IgD-negative memory B cell (primary cell): ENCODE measurements around the gene APOL4. TPM values are rescaled to one million over a fixed set of nuclear protein-coding genes. Genes with fewer than 3 reads are reported as not detected.
"Not testable (repeated sequence)": the region's sequence is repeated elsewhere in the genome, so short reads cannot be mapped to it uniquely, and the experiment has no call there.

Source experiments
- H3K27ac Mint-ChIP-seq, 3 donors: one replicate each; pipeline ENCODE4 v1.8.0; 2020 to 2022; ENCODE audit warnings: mild to moderate bottlenecking in 3 of 3, mixed read lengths in 3 of 3, moderate library complexity in 1 of 3
- H3K27me3 Mint-ChIP-seq: one replicate; pipeline ENCODE4 v1.8.0; 2021; ENCODE audit warnings: mixed read lengths
- H3K36me3 Mint-ChIP-seq: one replicate; pipeline ENCODE4 v1.8.0; 2020; ENCODE audit warnings: mild to moderate bottlenecking, mixed read lengths
- H3K4me1 Mint-ChIP-seq, 3 donors: one replicate each; pipeline ENCODE4 v1.8.0; 2020 to 2022; ENCODE audit warnings: mixed read lengths in 3 of 3, mild to moderate bottlenecking in 1 of 3
- H3K4me3 Mint-ChIP-seq, 4 donors: one replicate each; pipeline ENCODE4 v1.8.0; 2020 to 2022; ENCODE audit warnings: mild to moderate bottlenecking in 4 of 4, mixed read lengths in 4 of 4, moderate library complexity in 3 of 4
- H3K9me3 Mint-ChIP-seq, 3 donors: one replicate each; pipeline ENCODE4 v1.8.0; 2020 to 2021; ENCODE audit warnings: mixed read lengths in 3 of 3, mild to moderate bottlenecking in 1 of 3
- polyA plus RNA-seq: library from polyadenylated mRNA; unstranded; fragments of 300-500 nt; fragmentation: Illumina TruSeq; gene quantifications from one replicate; pipeline ENCODE4 v1.2.3, GENCODE V29; 2021

APOL4 gene
- polyA plus RNA-seq, 1 donor from 2014 or later, result not detected

GRCh38 chr22:36166086-36166485 is 35.5 kb downstream of the APOL4 start:
- peaks cover 0 to 9% (median 0%) of the 10 kb centered on the region in 3 donors for H3K9me3 Mint-ChIP-seq
- no peak overlapping the region for H3K4me3 Mint-ChIP-seq
- peaks cover 2% of the 10 kb centered on the region for H3K27me3 Mint-ChIP-seq
- H3K4me1 Mint-ChIP-seq, result peaks cover 28 to 49% (median 45%) of the 10 kb centered on the region in 3 donors
- no peaks in the 10 kb centered on the region for H3K36me3 Mint-ChIP-seq
- no peak overlapping the region for H3K27ac Mint-ChIP-seq

GRCh38 chr22:36165141-36165540 is 36.5 kb downstream of the APOL4 start:
- peaks cover 2% of the 10 kb centered on the region for H3K27me3 Mint-ChIP-seq

GRCh38 chr22:36164621-36165020 is 37.0 kb downstream of the APOL4 start:
- peaks cover 2% of the 10 kb centered on the region for H3K27me3 Mint-ChIP-seq
- H3K4me1 Mint-ChIP-seq, result peaks cover 38 to 59% (median 57%) of the 10 kb centered on the region in 3 donors
- H3K4me3 Mint-ChIP-seq, result peak overlapping the region in 2 of 4 donors; percentile 6 to 55
- H3K9me3 Mint-ChIP-seq, result peaks cover 0 to 9% (median 0%) of the 10 kb centered on the region in 3 donors
- no peaks in the 10 kb centered on the region for H3K36me3 Mint-ChIP-seq
- peak overlapping the region; percentile 32 to 94 (median 70) for H3K27ac Mint-ChIP-seq

More at GRCh38 chr22:36165141-36165540, 36.5 kb downstream of the APOL4 start:
- Mint-ChIP-seq H3K36me3 (no peaks in the 10 kb centered on the region), H3K4me1 (peaks cover 36 to 55% (median 54%) of the 10 kb centered on the region in 3 donors), H3K9me3 (peaks cover 0 to 9% (median 0%) of the 10 kb centered on the region in 3 donors), H3K4me3 (peak overlapping the region in 1 of 4 donors; percentile 6), H3K27ac (peak overlapping the region in 2 of 3 donors; percentile 3 to 94)

GRCh38 chr22:36163497-36163896 is 38.1 kb downstream of the APOL4 start:
- H3K9me3 Mint-ChIP-seq, result peaks cover 0 to 1% (median 0%) of the 10 kb centered on the region in 3 donors
- peak overlapping the region; percentile 44 to 97 (median 90) for H3K4me3 Mint-ChIP-seq

GRCh38 chr22:36162127-36163034 is 39.2 kb downstream of the APOL4 start:
- H3K27me3 Mint-ChIP-seq, result no peaks in the 10 kb centered on the region
- peak overlapping the region; percentile 94 to 97 (median 95) for H3K27ac Mint-ChIP-seq
- H3K9me3 Mint-ChIP-seq, result no peaks in the 10 kb centered on the region
- peaks cover 56 to 78% (median 73%) of the 10 kb centered on the region in 3 donors for H3K4me1 Mint-ChIP-seq
- H3K4me3 Mint-ChIP-seq, result peak overlapping the region; percentile 89 to 97 (median 95)
- H3K36me3 Mint-ChIP-seq, result no peaks in the 10 kb centered on the region

More at GRCh38 chr22:36163497-36163896, 38.1 kb downstream of the APOL4 start:
- Mint-ChIP-seq H3K36me3 (no peaks in the 10 kb centered on the region), H3K27ac (peak overlapping the region; percentile 94 to 97 (median 95)), H3K4me1 (peaks cover 48 to 70% (median 68%) of the 10 kb centered on the region in 3 donors), H3K27me3 (no peaks in the 10 kb centered on the region)

GRCh38 chr22:36161793-36162126 is 39.8 kb downstream of the APOL4 start:
- H3K27ac Mint-ChIP-seq, result peak overlapping the region; percentile 94 to 97 (median 95)
- peak overlapping the region; percentile 89 to 97 (median 95) for H3K4me3 Mint-ChIP-seq
- not testable (repeated sequence) for H3K27me3 Mint-ChIP-seq, H3K9me3 Mint-ChIP-seq, H3K36me3 Mint-ChIP-seq
- H3K4me1 Mint-ChIP-seq, result peaks cover 59 to 81% (median 76%) of the 10 kb centered on the region in 3 donors

GRCh38 chr22:36160499-36160942 is 41.1 kb downstream of the APOL4 start, which contains the start of gene APOL3:
TSS of gene APOL3 (minus strand) at chr22:36160755. CDS start at chr22:36149055, 11,700 bp downstream.
- H3K36me3 Mint-ChIP-seq, result no peaks in the 10 kb centered on the region
- H3K4me3 Mint-ChIP-seq, result peak within 1 kb of the TSS; percentile 89 to 97 (median 95)
- H3K9me3 Mint-ChIP-seq, result no peaks in the 10 kb centered on the region
- no peaks in the 10 kb centered on the region for H3K27me3 Mint-ChIP-seq
- peak within 1 kb of the TSS; percentile 94 to 97 (median 95) for H3K27ac Mint-ChIP-seq
- peaks cover 60 to 83% (median 74%) of the 10 kb centered on the region in 3 donors for H3K4me1 Mint-ChIP-seq

GRCh38 chr22:36156515-36157419 is 44.8 kb downstream of the APOL4 start:
- H3K4me1 Mint-ChIP-seq, result peaks cover 51 to 67% (median 62%) of the 10 kb centered on the region in 3 donors
- peaks cover 0 to 2% (median 0%) of the 10 kb centered on the region in 3 donors for H3K9me3 Mint-ChIP-seq
- H3K4me3 Mint-ChIP-seq, result peak overlapping the region; percentile 81 to 97 (median 96)
- H3K27me3 Mint-ChIP-seq, result no peaks in the 10 kb centered on the region
- H3K36me3 Mint-ChIP-seq, result peaks cover 2% of the 10 kb centered on the region
- peak overlapping the region; percentile 92 to 95 (median 95) for H3K27ac Mint-ChIP-seq

GRCh38 chr22:36156119-36156514 is 45.5 kb downstream of the APOL4 start:
- Mint-ChIP-seq H3K27me3 (no peaks in the 10 kb centered on the region), H3K9me3 (peaks cover 0 to 2% (median 0%) of the 10 kb centered on the region in 3 donors), H3K27ac (peak overlapping the region in 1 of 3 donors; percentile 95), H3K4me1 (peaks cover 49 to 65% (median 61%) of the 10 kb centered on the region in 3 donors), H3K4me3 (peak overlapping the region; percentile 74 to 97 (median 88)), H3K36me3 (peaks cover 2% of the 10 kb centered on the region)

GRCh38 chr22:36155702-36156101 is 45.9 kb downstream of the APOL4 start:
- H3K27me3 Mint-ChIP-seq, result no peaks in the 10 kb centered on the region
- peaks cover 46 to 64% (median 60%) of the 10 kb centered on the region in 3 donors for H3K4me1 Mint-ChIP-seq
- peak overlapping the region in 1 of 4 donors; percentile 79 for H3K4me3 Mint-ChIP-seq
- peak overlapping the region in 2 of 3 donors; percentile 71 to 95 for H3K27ac Mint-ChIP-seq
- H3K36me3 Mint-ChIP-seq, result peaks cover 2% of the 10 kb centered on the region
- H3K9me3 Mint-ChIP-seq, result peaks cover 0 to 2% (median 0%) of the 10 kb centered on the region in 3 donors

- Mint-ChIP-seq H3K4me3 (peak overlapping the region in 3 of 4 donors; percentile 31 to 80 (median 53)), H3K9me3 (peaks cover 0 to 2% (median 0%) of the 10 kb centered on the region in 3 donors), H3K36me3 (peaks cover 4% of the 10 kb centered on the region), H3K27ac (peak overlapping the region in 2 of 3 donors; percentile 71 to 76), H3K4me1 (peaks cover 40 to 61% (median 50%) of the 10 kb centered on the region in 3 donors), H3K27me3 (no peaks in the 10 kb centered on the region)
These were observed 47.1 kb downstream of the APOL4 start for GRCh38 chr22:36154423-36154945.

GRCh38 chr22:36153501-36154422 is 47.8 kb downstream of the APOL4 start:
- Mint-ChIP-seq H3K4me3 (peak overlapping the region in 1 of 4 donors; percentile 80), H3K9me3 (peaks cover 0 to 2% (median 0%) of the 10 kb centered on the region in 3 donors), H3K36me3 (peaks cover 4% of the 10 kb centered on the region), H3K27ac (peak overlapping the region in 2 of 3 donors; percentile 2 to 59), H3K27me3 (no peaks in the 10 kb centered on the region), H3K4me1 (peaks cover 34 to 54% (median 42%) of the 10 kb centered on the region in 3 donors)

- not testable (repeated sequence) for H3K9me3 Mint-ChIP-seq, H3K4me3 Mint-ChIP-seq
- H3K4me1 Mint-ChIP-seq, result peaks cover 29 to 47% (median 39%) of the 10 kb centered on the region in 3 donors
These were observed 48.8 kb downstream of the APOL4 start for GRCh38 chr22:36152821-36153220.

More at GRCh38 chr22:36152821-36153220, 48.8 kb downstream of the APOL4 start:
- H3K36me3 Mint-ChIP-seq, H3K27ac Mint-ChIP-seq, H3K27me3 Mint-ChIP-seq: not testable (repeated sequence)
